ENCODE results near the gene ZNF765. TPM values are rescaled to one million over a fixed set of nuclear protein-coding genes. Genes with fewer than 3 reads are reported as not detected.

ZNF765 gene
- total RNA-seq (2022; extraction: Qiagen RNA extraction): 3.7 to 5.1 TPM (median 4.7 TPM) in 5 replicates

GRCh38 chr19:53394974-53395839 is at the start of gene ZNF765:
TSS of gene ZNF765 (plus strand) at chr19:53395149. CDS start at chr19:53398016, 2,867 bp downstream.

GRCh38 chr19:53365134-53365898 is 29.6 kb upstream of the ZNF765 start, which contains the start of gene ZNF525:
TSS of gene ZNF525 (plus strand) at chr19:53365705. CDS start at chr19:53372282, 6,577 bp downstream.

GRCh38 chr19:53431399-53432087 is 36.6 kb downstream of the ZNF765 start, which contains the start of gene ZNF761:
TSS of gene ZNF761 (plus strand) at chr19:53431984. CDS start at chr19:53447269, 15,285 bp downstream.

GRCh38 chr19:53467485-53468262 is 72.7 kb downstream of the ZNF765 start, which contains the start of gene ZNF813:
TSS of gene ZNF813 (plus strand) at chr19:53467733. CDS start at chr19:53483823, 16,090 bp downstream.

Other genes starting within 250 kb of the ZNF765 start
- gene ZNF347, start 236.1 kb upstream of the ZNF765 start, total RNA-seq (2022; extraction: Qiagen RNA extraction): not detected in 5 replicates
- gene ZNF665, start 201.8 kb upstream of the ZNF765 start, total RNA-seq (2022; extraction: Qiagen RNA extraction): not detected in 5 replicates
- not detected in 5 replicates for gene ZNF677, start 140.3 kb upstream of the ZNF765 start, total RNA-seq (2022; extraction: Qiagen RNA extraction)
- not detected in 5 replicates for gene VN1R2, start 136.9 kb upstream of the ZNF765 start, total RNA-seq (2022; extraction: Qiagen RNA extraction)
- not detected in 5 replicates for gene VN1R4, start 127.4 kb upstream of the ZNF765 start, total RNA-seq (2022; extraction: Qiagen RNA extraction)
- gene ZNF845, start 61.4 kb upstream of the ZNF765 start, total RNA-seq (2022; extraction: Qiagen RNA extraction): 3.4 to 4.8 TPM (median 4.5 TPM) in 5 replicates
- gene ZNF525, start 29.4 kb upstream of the ZNF765 start, total RNA-seq (2022; extraction: Qiagen RNA extraction): 0.19 to 0.40 TPM (median 0.29 TPM) in 5 replicates
- gene ZNF761, start 36.8 kb downstream of the ZNF765 start, total RNA-seq (2022; extraction: Qiagen RNA extraction): 6.9 to 8.6 TPM (median 7.6 TPM) in 5 replicates
- 0.15 to 0.45 TPM (median 0.22 TPM) in 5 replicates for gene ZNF813, start 72.6 kb downstream of the ZNF765 start, total RNA-seq (2022; extraction: Qiagen RNA extraction)
- 9.9 to 12.6 TPM (median 11.6 TPM) in 5 replicates for gene ZNF331, start 143.0 kb downstream of the ZNF765 start, total RNA-seq (2022; extraction: Qiagen RNA extraction)
- gene DPRX, start 236.8 kb downstream of the ZNF765 start, total RNA-seq (2022; extraction: Qiagen RNA extraction): not detected in 5 replicates